OCI-LY1 (cell line): Measurements from ENCODE around the gene ELMO1.

Experiments used
- H2AFZ ChIP-seq: fragments of 200-600 bp; sonication (generic), shearing (Covaris generic); 2 replicates; pipeline ENCODE4 v1.6.0; 2014; ENCODE audit warnings: antibody characterized with exemption, mild to moderate bottlenecking, low read length
- H3F3A ChIP-seq: fragments of 200-600 bp; sonication (generic), shearing (Covaris generic); 2 replicates; pipeline ENCODE4 v1.6.0; 2014; ENCODE audit warnings: mild to moderate bottlenecking, antibody characterized with exemption, low read length, moderate library complexity; ENCODE audit not compliant: insufficient read depth
- H3K27ac ChIP-seq: fragments of 200-600 bp; sonication (generic); 2 replicates; pipeline ENCODE4 v1.5.1; 2014; ENCODE audit warnings: low read length, mixed run types, mild to moderate bottlenecking, low read depth; ENCODE audit not compliant: poor library complexity, severe bottlenecking
- H3K27me3 ChIP-seq: fragments of 200-600 bp; sonication (generic); 2 replicates; pipeline ENCODE4 v1.6.0; 2014; ENCODE audit warnings: antibody characterized with exemption, mild to moderate bottlenecking, low read length, moderate library complexity; ENCODE audit not compliant: insufficient read depth
- H3K36me3 ChIP-seq: fragments of 200-600 bp; sonication (generic); 2 replicates; pipeline ENCODE4 v1.6.1; 2014; ENCODE audit warnings: mild to moderate bottlenecking, antibody characterized with exemption, low read length, moderate library complexity, mixed read lengths; ENCODE audit not compliant: insufficient read depth
- H3K4me1 ChIP-seq: fragments of 200-600 bp; sonication (generic); 2 replicates; pipeline ENCODE4 v1.5.1; 2014; ENCODE audit warnings: mild to moderate bottlenecking, low read length, moderate library complexity; ENCODE audit not compliant: insufficient read depth, severe bottlenecking
- H3K4me2 ChIP-seq: fragments of 200-600 bp; sonication (generic), shearing (Covaris generic); 2 replicates; pipeline ENCODE4 v1.6.1; 2014; ENCODE audit warnings: low read length
- H3K4me3 ChIP-seq: fragments of 200-600 bp; sonication (generic); 2 replicates; pipeline ENCODE4 v1.5.1; 2014; ENCODE audit warnings: low read length, low read depth, mild to moderate bottlenecking, mixed read lengths; ENCODE audit not compliant: poor library complexity, severe bottlenecking
- H3K79me2 ChIP-seq: fragments of 200-600 bp; shearing (Covaris generic); 2 replicates; pipeline ENCODE4 v1.6.1; 2016; ENCODE audit warnings: mixed run types, low read length, mixed read lengths; ENCODE audit not compliant: insufficient read depth
- H3K9ac ChIP-seq: fragments of 200-600 bp; sonication (generic), shearing (Covaris generic); 2 replicates; pipeline ENCODE4 v1.6.1; 2014; ENCODE audit warnings: mild to moderate bottlenecking, low read length, mixed read lengths
- H3K9me2 ChIP-seq: fragments of 200-600 bp; sonication (generic), shearing (Covaris generic); 2 replicates; pipeline ENCODE4 v1.6.1; 2014; ENCODE audit warnings: low read depth, mild to moderate bottlenecking, low read length, mixed read lengths
- H3K9me3 ChIP-seq: fragments of 200-600 bp; shearing (Covaris generic); 2 replicates; pipeline ENCODE4 v1.6.1; 2014; ENCODE audit warnings: low read length, mixed read lengths
- H4K20me1 ChIP-seq: fragments of 200-600 bp; sonication (generic), shearing (Covaris generic); 2 replicates; pipeline ENCODE4 v1.6.0; 2016; ENCODE audit warnings: mild to moderate bottlenecking, low read length; ENCODE audit not compliant: insufficient read depth
- EZH2 ChIP-seq: fragments of 200-600 bp; sonication (generic), shearing (Covaris generic); IDR thresholded peaks from 2 replicates; pipeline ENCODE4 v1.8.0; 2017; ENCODE audit warnings: borderline replicate concordance, mixed run types, mild to moderate bottlenecking, antibody characterized with exemption, low read length, moderate library complexity, mixed read lengths
- TF ChIP-seq, protein P1 (sequence below): fragments of 200-600 bp; sonication (generic), shearing (Covaris generic); IDR thresholded peaks from 2 replicates; pipeline ENCODE4 v1.5.1; 2017; ENCODE audit warnings: mild to moderate bottlenecking, antibody characterized with exemption, low read length, moderate library complexity, mixed read lengths

The ELMO1 gene

DNA sequence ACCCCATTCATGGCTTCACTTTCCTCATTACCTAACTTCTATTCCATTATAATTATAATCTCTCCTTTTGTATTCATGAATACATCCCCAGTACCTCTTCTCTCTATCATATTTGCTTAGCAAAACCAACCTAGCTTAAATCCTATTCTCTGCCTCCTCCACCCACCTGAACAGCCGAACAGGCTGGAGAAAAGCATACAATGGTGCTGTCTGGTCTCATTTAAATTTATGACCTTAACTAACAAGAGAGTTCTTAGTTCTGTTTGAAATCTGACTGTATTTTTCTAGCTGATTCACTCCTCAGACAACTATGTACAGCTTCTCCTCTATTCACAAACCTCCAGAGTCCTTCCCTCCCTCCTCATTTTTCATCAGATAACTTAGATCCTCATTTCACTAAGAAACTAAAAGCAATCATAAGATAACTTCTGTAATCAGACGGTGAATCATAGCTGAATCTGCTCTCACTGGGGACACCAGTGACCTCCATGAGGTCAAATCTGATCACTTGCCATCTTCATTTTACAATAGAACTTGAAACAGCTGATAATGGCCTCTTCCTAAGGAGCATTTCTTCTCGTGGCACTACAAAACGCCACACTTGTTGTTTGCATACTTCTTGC is 490.4 kb downstream of the ELMO1 start:
- H3K27me3 ChIP-seq, result no peaks in the 10 kb centered on the region
- no peaks in the 10 kb centered on the region for H3K36me3 ChIP-seq
- TF ChIP-seq, protein P1, sequence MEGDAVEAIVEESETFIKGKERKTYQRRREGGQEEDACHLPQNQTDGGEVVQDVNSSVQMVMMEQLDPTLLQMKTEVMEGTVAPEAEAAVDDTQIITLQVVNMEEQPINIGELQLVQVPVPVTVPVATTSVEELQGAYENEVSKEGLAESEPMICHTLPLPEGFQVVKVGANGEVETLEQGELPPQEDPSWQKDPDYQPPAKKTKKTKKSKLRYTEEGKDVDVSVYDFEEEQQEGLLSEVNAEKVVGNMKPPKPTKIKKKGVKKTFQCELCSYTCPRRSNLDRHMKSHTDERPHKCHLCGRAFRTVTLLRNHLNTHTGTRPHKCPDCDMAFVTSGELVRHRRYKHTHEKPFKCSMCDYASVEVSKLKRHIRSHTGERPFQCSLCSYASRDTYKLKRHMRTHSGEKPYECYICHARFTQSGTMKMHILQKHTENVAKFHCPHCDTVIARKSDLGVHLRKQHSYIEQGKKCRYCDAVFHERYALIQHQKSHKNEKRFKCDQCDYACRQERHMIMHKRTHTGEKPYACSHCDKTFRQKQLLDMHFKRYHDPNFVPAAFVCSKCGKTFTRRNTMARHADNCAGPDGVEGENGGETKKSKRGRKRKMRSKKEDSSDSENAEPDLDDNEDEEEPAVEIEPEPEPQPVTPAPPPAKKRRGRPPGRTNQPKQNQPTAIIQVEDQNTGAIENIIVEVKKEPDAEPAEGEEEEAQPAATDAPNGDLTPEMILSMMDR, result no peak
- no peak for TF ChIP-seq EZH2
- peaks cover 10% of the 10 kb centered on the region for H3K4me1 ChIP-seq
- no peaks in the 10 kb centered on the region for H3K79me2 ChIP-seq
- H3K4me3 ChIP-seq, result no peak overlapping the region
- no peak overlapping the region for H3K4me2 ChIP-seq
- no peak overlapping the region for H2AFZ ChIP-seq
- no peaks in the 10 kb centered on the region for H3K9me3 ChIP-seq
- H3K9me2 ChIP-seq, result no peaks in the 10 kb centered on the region
- H3K27ac ChIP-seq, result no peak overlapping the region
- no peaks in the 10 kb centered on the region for H4K20me1 ChIP-seq
- H3F3A ChIP-seq, result no peaks in the 10 kb centered on the region
- H3K9ac ChIP-seq, result no peak overlapping the region

DNA sequence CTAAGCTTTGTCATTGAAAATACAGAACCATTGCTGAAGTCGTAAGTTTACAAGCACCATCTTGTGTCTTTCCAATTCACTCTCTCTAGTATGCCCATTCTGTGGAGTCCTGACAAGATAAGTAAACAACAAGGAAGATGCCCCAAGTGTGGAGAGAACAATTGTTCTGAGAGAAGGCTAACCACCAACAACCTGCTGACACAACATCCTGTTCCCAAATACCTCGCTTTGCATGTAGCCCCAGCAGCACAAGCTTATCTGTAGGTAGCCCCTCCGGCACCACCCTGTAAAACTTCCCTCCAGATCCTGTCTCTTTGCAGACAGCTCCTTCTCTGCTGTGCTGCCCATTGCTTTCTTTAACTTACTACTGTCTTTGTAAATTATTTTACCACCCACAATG is 491.0 kb downstream of the ELMO1 start:
- H3K4me2 ChIP-seq, result no peak overlapping the region
- no peak overlapping the region for H3K9ac ChIP-seq
- H3K4me3 ChIP-seq, result no peak overlapping the region
- H3K4me1 ChIP-seq, result peaks cover 10% of the 10 kb centered on the region
- no peaks in the 10 kb centered on the region for H4K20me1 ChIP-seq
- H2AFZ ChIP-seq, result no peak overlapping the region
- H3K36me3 ChIP-seq, result no peaks in the 10 kb centered on the region
- no peaks in the 10 kb centered on the region for H3K9me2 ChIP-seq
- no peaks in the 10 kb centered on the region for H3K79me2 ChIP-seq
- no peak for TF ChIP-seq EZH2
- TF ChIP-seq, protein P1, result no peak
- no peaks in the 10 kb centered on the region for H3K27me3 ChIP-seq
- H3K9me3 ChIP-seq, result no peaks in the 10 kb centered on the region
- H3F3A ChIP-seq, result no peaks in the 10 kb centered on the region
- no peak overlapping the region for H3K27ac ChIP-seq

DNA sequence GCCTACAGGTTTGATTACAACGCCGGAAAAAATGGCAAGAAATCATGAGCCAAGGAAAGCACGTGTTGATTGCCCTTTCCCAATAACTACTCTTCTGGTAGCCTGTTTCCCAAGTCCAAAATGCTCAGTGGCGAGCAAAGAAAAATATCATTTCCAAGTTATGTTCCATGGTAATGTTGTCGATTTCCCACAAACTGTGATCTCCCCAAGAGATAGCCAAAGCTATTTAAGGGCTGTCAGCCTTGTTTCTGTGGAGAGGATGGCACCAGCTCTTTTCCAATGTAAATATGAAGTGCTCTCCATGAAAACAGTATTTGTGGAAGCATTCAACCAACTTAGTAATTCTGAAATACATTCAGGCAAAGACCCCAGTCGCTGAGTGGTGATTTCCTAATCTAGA is 491.9 kb downstream of the ELMO1 start:
- Histone ChIP-seq H3K4me1 (peaks cover 4% of the 10 kb centered on the region), H3K27ac (no peak overlapping the region), H3K9ac (no peak overlapping the region), H2AFZ (no peak overlapping the region), H3K4me2 (no peak overlapping the region), H3K27me3 (no peaks in the 10 kb centered on the region), H3K79me2 (no peaks in the 10 kb centered on the region), H3K9me2 (no peaks in the 10 kb centered on the region), H3K36me3 (peaks cover under 1% of the 10 kb centered on the region; the same call in 1 of the 2 replicates), H3F3A (no peaks in the 10 kb centered on the region), H3K9me3 (no peaks in the 10 kb centered on the region), H4K20me1 (no peaks in the 10 kb centered on the region), H3K4me3 (no peak overlapping the region)
- TF ChIP-seq, protein P1, result no peak
- TF ChIP-seq EZH2, result no peak
